Caco-2 (cell line): ENCODE data around the gene FAM107B. TPM values are rescaled to one million over a fixed set of nuclear protein-coding genes. Genes with fewer than 3 reads are reported as not detected.

Experiments
- BruUV-seq: library from RNA; stranded (reverse); fragments of 400-500 nt; replicated peaks from 2 replicates; lab custom pipeline; 2021; lab: Mats Ljungman, UMichigan
- CTCF ChIA-PET: fragments of 300-600 bp; sonication (Branson Sonifier 250); formaldehyde crosslinking; loops from one replicate; lab custom pipeline; 2022; ENCODE audit warnings: antibody characterized with exemption; lab: Charles Lee
- POLR2A ChIA-PET: fragments of 300-600 bp; sonication (Branson Sonifier 250); formaldehyde crosslinking; loops from one replicate; lab custom pipeline; 2022; ENCODE audit warnings: antibody characterized with exemption; lab: Charles Lee
- DNase-seq, 2 experiments: peaks; one replicate each; pipeline versions ENCODE4 v3.0.0 to v3.0.0-alpha.2; 2020 to 2022
- H3K27me3 ChIP-seq: replicated peaks from 2 replicates; pipeline ENCODE4 v1.6.0; 2011; ENCODE audit warnings: low read length; ENCODE audit not compliant: control insufficient read depth, insufficient read depth
- H3K36me3 ChIP-seq: 2 replicates; pipeline ENCODE4 v1.5.1; 2011; ENCODE audit warnings: low read length; ENCODE audit not compliant: control insufficient read depth, insufficient read depth
- H3K4me1 ChIP-seq: fragments of 250-450 bp; sonication (Bioruptor Pico); 2 replicates; pipeline ENCODE4 v1.5.1; 2020; ENCODE audit warnings: mild to moderate bottlenecking
- H3K4me3 ChIP-seq: 2 replicates; pipeline ENCODE4 v1.5.1; 2011; ENCODE audit warnings: low read depth, mild to moderate bottlenecking, control low read depth, low read length
- H3K9me3 ChIP-seq: fragments of 250-450 bp; sonication (Bioruptor Pico); 2 replicates; pipeline ENCODE4 v1.5.1; 2020; ENCODE audit warnings: mild to moderate bottlenecking, moderate library complexity
- H3K27ac Mint-ChIP-seq: one replicate; pipeline ENCODE4 v1.8.0; 2022; ENCODE audit warnings: mixed read lengths; ENCODE audit not compliant: unreplicated experiment
- H3K27me3 Mint-ChIP-seq: one replicate; pipeline ENCODE4 v1.8.0; 2022; ENCODE audit warnings: mixed read lengths; ENCODE audit not compliant: insufficient read depth, unreplicated experiment
- H3K36me3 Mint-ChIP-seq: one replicate; pipeline ENCODE4 v1.8.0; 2022; ENCODE audit warnings: mild to moderate bottlenecking, mixed read lengths; ENCODE audit not compliant: insufficient read depth, unreplicated experiment
- H3K4me1 Mint-ChIP-seq: one replicate; pipeline ENCODE4 v1.8.0; 2022; ENCODE audit warnings: low read depth, mixed read lengths; ENCODE audit not compliant: unreplicated experiment
- H3K4me3 Mint-ChIP-seq: one replicate; pipeline ENCODE4 v1.8.0; 2022; ENCODE audit warnings: mild to moderate bottlenecking, moderate library complexity, mixed read lengths; ENCODE audit not compliant: unreplicated experiment
- H3K9me3 Mint-ChIP-seq: one replicate; pipeline ENCODE4 v1.8.0; 2022; ENCODE audit warnings: mixed read lengths; ENCODE audit not compliant: unreplicated experiment
- intact Hi-C: fragments of 100-400 bp; cut with micrococcal nuclease; formaldehyde crosslinking; loops from one replicate; pipeline ENCODE4 v1.10.0; 2022; ENCODE audit not compliant: unreplicated experiment
- total RNA-seq: library from RNA; stranded (reverse); gene quantifications from 2 replicates; pipeline ENCODE4 v1.2.3, GENCODE V29; 2022
- TF ChIP-seq, protein P1 (sequence below), 2 experiments: fragments of 200-600 bp in 1 of 2; IDR thresholded peaks; 1 replicate in 1 of 2; 2 replicates in 1 of 2; pipeline versions ENCODE4 v1.5.1 to v1.8.0; 2011 to 2022; ENCODE audit warnings: antibody characterized with exemption in 1 of 2, control low read depth in 1 of 2, inconsistent platforms in 1 of 2, low read depth in 1 of 2, low read length in 1 of 2, mild to moderate bottlenecking in 1 of 2, moderate library complexity in 1 of 2; ENCODE audit not compliant: insufficient read depth in 1 of 2, severe bottlenecking in 1 of 2, unreplicated experiment in 1 of 2

The FAM107B gene
- total RNA-seq, 1 experiment from 2014 or later: 206 TPM

DNA sequence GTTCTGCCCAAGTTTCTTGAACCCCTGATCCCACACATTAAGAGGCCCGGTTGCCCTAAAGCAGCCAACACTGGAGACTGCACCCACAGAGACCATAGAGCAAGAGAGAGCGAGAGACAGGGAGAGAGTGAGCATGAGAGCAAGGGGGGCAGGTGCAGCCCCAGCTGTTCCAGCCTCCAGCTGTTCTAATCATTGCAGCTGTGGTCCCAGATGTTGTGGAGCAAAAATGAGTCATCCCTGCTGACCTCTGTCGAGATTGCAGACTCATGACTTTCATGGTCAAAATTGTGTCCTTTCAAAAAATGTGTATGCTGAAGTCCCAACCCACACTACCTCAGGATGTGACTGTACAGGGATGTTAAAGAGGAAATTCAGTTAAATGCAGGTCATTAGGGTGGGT lies 300.0 kb downstream of the FAM107B start:
- no peak for DNase-seq
- H3K27ac Mint-ChIP-seq: no peak overlapping the region
- Histone ChIP-seq H3K4me3 (no peak overlapping the region), H3K36me3 (no peaks in the 10 kb centered on the region), H3K9me3 (0 out of 2 replicates have a peak, but pooled peaks cover 9% of the 10 kb centered on the region), H3K27me3 (no peaks in the 10 kb centered on the region), H3K4me1 (peaks cover 4% of the 10 kb centered on the region; the same call in 1 of the 2 replicates)
- H3K9me3 Mint-ChIP-seq: no peaks in the 10 kb centered on the region
- no peak overlapping the region for H3K4me3 Mint-ChIP-seq
- H3K27me3 Mint-ChIP-seq: peaks cover 3% of the 10 kb centered on the region
- no peaks in the 10 kb centered on the region for H3K4me1 Mint-ChIP-seq
- ChIA-PET POLR2A (no interaction called here), CTCF (no interaction called here)
- H3K36me3 Mint-ChIP-seq: no peaks in the 10 kb centered on the region
- no TSS peak for BruUV-seq
- intact Hi-C loops: loop anchor here (5.0 kb wide), 2 partner anchors 97 to 687 kb away; no protein-coding TSS in a partner anchor
- TF ChIP-seq, protein P1, sequence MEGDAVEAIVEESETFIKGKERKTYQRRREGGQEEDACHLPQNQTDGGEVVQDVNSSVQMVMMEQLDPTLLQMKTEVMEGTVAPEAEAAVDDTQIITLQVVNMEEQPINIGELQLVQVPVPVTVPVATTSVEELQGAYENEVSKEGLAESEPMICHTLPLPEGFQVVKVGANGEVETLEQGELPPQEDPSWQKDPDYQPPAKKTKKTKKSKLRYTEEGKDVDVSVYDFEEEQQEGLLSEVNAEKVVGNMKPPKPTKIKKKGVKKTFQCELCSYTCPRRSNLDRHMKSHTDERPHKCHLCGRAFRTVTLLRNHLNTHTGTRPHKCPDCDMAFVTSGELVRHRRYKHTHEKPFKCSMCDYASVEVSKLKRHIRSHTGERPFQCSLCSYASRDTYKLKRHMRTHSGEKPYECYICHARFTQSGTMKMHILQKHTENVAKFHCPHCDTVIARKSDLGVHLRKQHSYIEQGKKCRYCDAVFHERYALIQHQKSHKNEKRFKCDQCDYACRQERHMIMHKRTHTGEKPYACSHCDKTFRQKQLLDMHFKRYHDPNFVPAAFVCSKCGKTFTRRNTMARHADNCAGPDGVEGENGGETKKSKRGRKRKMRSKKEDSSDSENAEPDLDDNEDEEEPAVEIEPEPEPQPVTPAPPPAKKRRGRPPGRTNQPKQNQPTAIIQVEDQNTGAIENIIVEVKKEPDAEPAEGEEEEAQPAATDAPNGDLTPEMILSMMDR (IDR thresholded peaks at IDR 0.05; ENCODE audit: insufficient read depth in 1 of 2, low read depth in 1 of 2, low read length in 1 of 2, severe bottlenecking in 1 of 2, unreplicated experiment in 1 of 2): no peak

DNA sequence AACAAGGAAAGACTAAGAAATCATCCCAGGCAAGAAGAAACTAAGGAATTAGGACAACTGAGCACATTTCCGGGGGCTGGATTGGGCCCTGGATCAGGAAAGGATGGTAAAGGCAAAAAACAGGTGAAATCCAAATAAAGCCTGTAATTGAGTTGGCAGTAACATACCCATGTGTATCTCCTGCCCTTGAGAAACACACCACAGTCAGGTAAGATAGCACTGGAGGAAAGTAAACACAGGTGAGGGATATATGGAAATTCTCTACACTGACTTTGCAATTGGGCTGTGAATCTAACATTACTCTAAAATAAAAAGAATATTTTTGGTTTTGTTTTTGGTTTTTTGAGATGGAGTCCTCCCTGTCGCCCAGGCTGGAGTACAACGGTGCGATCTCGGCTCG lies 303.8 kb downstream of the FAM107B start:
- Histone ChIP-seq H3K4me1 (no peaks in the 10 kb centered on the region), H3K36me3 (no peaks in the 10 kb centered on the region), H3K4me3 (no peak overlapping the region), H3K27me3 (no peaks in the 10 kb centered on the region), H3K9me3 (0 out of 2 replicates have a peak, but pooled peaks cover 8% of the 10 kb centered on the region)
- ChIA-PET CTCF (no interaction called here), POLR2A (no interaction called here)
- H3K27me3 Mint-ChIP-seq: peaks cover 7% of the 10 kb centered on the region
- H3K4me1 Mint-ChIP-seq: no peaks in the 10 kb centered on the region
- BruUV-seq: no TSS peak
- H3K27ac Mint-ChIP-seq: no peak overlapping the region
- no peak overlapping the region for H3K4me3 Mint-ChIP-seq
- DNase-seq: no peak
- H3K9me3 Mint-ChIP-seq: no peaks in the 10 kb centered on the region
- TF ChIP-seq, protein P1 (IDR thresholded peaks at IDR 0.05; ENCODE audit: insufficient read depth in 1 of 2, low read depth in 1 of 2, low read length in 1 of 2, severe bottlenecking in 1 of 2, unreplicated experiment in 1 of 2): no peak
- H3K36me3 Mint-ChIP-seq: no peaks in the 10 kb centered on the region
- intact Hi-C loops: no loop called here

- no TSS peak for BruUV-seq
- peaks cover 7% of the 10 kb centered on the region for H3K27me3 Mint-ChIP-seq
- TF ChIP-seq, protein P1 (IDR thresholded peaks at IDR 0.05; ENCODE audit: insufficient read depth in 1 of 2, low read depth in 1 of 2, low read length in 1 of 2, severe bottlenecking in 1 of 2, unreplicated experiment in 1 of 2): no peak
- CTCF ChIA-PET: no interaction called here
- no peak overlapping the region for H3K4me3 Mint-ChIP-seq
- H3K9me3 ChIP-seq: peaks cover 4% of the 10 kb centered on the region; the same call in 1 of the 2 replicates
- POLR2A ChIA-PET: no interaction called here
- H3K4me1 Mint-ChIP-seq: no peaks in the 10 kb centered on the region
- no peak overlapping the region for H3K4me3 ChIP-seq
- no peaks in the 10 kb centered on the region for H3K27me3 ChIP-seq
- intact Hi-C loops: no loop called here
- H3K4me1 ChIP-seq: no peaks in the 10 kb centered on the region
- H3K36me3 ChIP-seq: no peaks in the 10 kb centered on the region
- DNase-seq: no peak
- no peaks in the 10 kb centered on the region for H3K36me3 Mint-ChIP-seq
- no peaks in the 10 kb centered on the region for H3K9me3 Mint-ChIP-seq
- H3K27ac Mint-ChIP-seq: no peak overlapping the region
These were observed 306.0 kb downstream of the FAM107B start for GRCh38 chr10:14468726-14469125.

Other genes with a start within 250 kb of the FAM107B start
- 3.4 and 3.9 TPM in 2 replicates for gene CDNF, start 63.1 kb upstream of the FAM107B start, total RNA-seq
- gene HSPA14, start 63.4 kb upstream of the FAM107B start, total RNA-seq: 36.9 and 39.3 TPM in 2 replicates
- 30.0 and 32.8 TPM in 2 replicates for gene MSANTD7, start 63.4 kb upstream of the FAM107B start, total RNA-seq
- gene SUV39H2, start 104.0 kb upstream of the FAM107B start, total RNA-seq: 58.3 and 60.4 TPM in 2 replicates
- gene DCLRE1C, start 179.2 kb upstream of the FAM107B start, total RNA-seq: 23.7 and 25.8 TPM in 2 replicates
- gene MEIG1, start 184.5 kb upstream of the FAM107B start, total RNA-seq: not detected in 2 replicates